B cell (primary cell): ENCODE measurements around the gene TGFBR1. TPM values are rescaled to one million over a fixed set of nuclear protein-coding genes. Genes with fewer than 3 reads are reported as not detected.

Experiments used
- ATAC-seq: fragments of 200-7000 bp; cut with Tn5 transposase; one replicate; pipeline ENCODE4 v1.10.0; 2021; ENCODE audit warnings: low read depth, mild to moderate bottlenecking, moderate number of reproducible peaks, moderate library complexity
- CTCF ChIA-PET: fragments of 350-600 bp; sonication (Branson Sonifier 250); formaldehyde crosslinking; loops from one replicate; lab custom pipeline; 2021; ENCODE audit warnings: antibody characterized with exemption, inconsistent platforms; lab: Charles Lee
- POLR2A ChIA-PET: fragments of 350-600 bp; sonication (Branson Sonifier 250); formaldehyde crosslinking; loops from one replicate; lab custom pipeline; 2021; ENCODE audit warnings: antibody characterized with exemption; lab: Charles Lee
- DNase-seq: peaks from one replicate; pipeline ENCODE4 v3.0.0; 2013
- H2AFZ ChIP-seq: 2 replicates; pipeline ENCODE4 v1.6.1; 2012; ENCODE audit warnings: mild to moderate bottlenecking, low read depth, low read length; ENCODE audit not compliant: insufficient read depth, poor library complexity, severe bottlenecking
- H3K27ac ChIP-seq, 2 donors: 1 replicate in 1 of 2; 2 replicates in 1 of 2; pipeline ENCODE4 v1.5.1; 2012 to 2013; ENCODE audit warnings: low read length in 2 of 2, mild to moderate bottlenecking in 2 of 2, moderate library complexity in 1 of 2
- H3K27me3 ChIP-seq, 4 experiments: fragments of 200-600 bp in 1 of 4; sonication (generic) in 1 of 4; replicated peaks in 1 of 4; 1 replicate in 2 of 4; 2 replicates in 2 of 4; pipeline versions ENCODE4 v1.6.1 to v1.7.0; 2013 to 2016; ENCODE audit warnings: low read length in 3 of 4, mild to moderate bottlenecking in 2 of 4, mixed read lengths in 1 of 4, moderate library complexity in 1 of 4; ENCODE audit not compliant: insufficient read depth in 4 of 4, control insufficient read depth in 3 of 4; ENCODE audit errors: control extremely low read depth in 1 of 4
- H3K36me3 ChIP-seq, 2 experiments: replicated peaks in 1 of 2; 1 replicate in 1 of 2; 2 replicates in 1 of 2; pipeline versions ENCODE4 v1.6.1 to v1.7.1; 2013; ENCODE audit warnings: low read length in 1 of 2; ENCODE audit not compliant: insufficient read depth in 2 of 2, control insufficient read depth in 1 of 2; ENCODE audit errors: control extremely low read depth in 1 of 2, extremely low read depth in 1 of 2
- H3K4me1 ChIP-seq, 2 donors: fragments of 200-600 bp in 1 of 2; sonication (generic) in 1 of 2; 1 replicate in 1 of 2; 2 replicates in 1 of 2; pipeline versions ENCODE4 v1.5.1 to v1.6.1; 2013 to 2017; ENCODE audit warnings: low read length in 2 of 2; ENCODE audit not compliant: control insufficient read depth in 2 of 2, insufficient read depth in 2 of 2
- H3K4me2 ChIP-seq: replicated peaks from 2 replicates; pipeline ENCODE3; 2012; ENCODE audit warnings: mild to moderate bottlenecking, low read depth, low read length; ENCODE audit not compliant: poor library complexity, severe bottlenecking
- H3K4me3 ChIP-seq, 5 experiments: fragments of 200-600 bp in 1 of 5; sonication (generic) in 1 of 5; 1 replicate in 3 of 5; 2 replicates in 2 of 5; pipeline versions ENCODE4 v1.5.1 to v1.7.0; 2011 to 2016; ENCODE audit warnings: low read length in 4 of 5, mild to moderate bottlenecking in 4 of 5, low read depth in 2 of 5, control low read depth in 1 of 5, moderate library complexity in 1 of 5; ENCODE audit not compliant: insufficient read depth in 1 of 5; ENCODE audit errors: control extremely low read depth in 1 of 5, extremely low read depth in 1 of 5
- H3K79me2 ChIP-seq: fragments of 200-600 bp; sonication (generic); one replicate; pipeline ENCODE4 v1.6.0; 2016; ENCODE audit warnings: low read length; ENCODE audit not compliant: control insufficient read depth, insufficient read depth
- H3K9ac ChIP-seq: fragments of 200-600 bp; sonication (generic); 2 replicates; pipeline ENCODE4 v1.6.1; 2017; ENCODE audit warnings: mild to moderate bottlenecking, low read length, moderate library complexity
- H3K9me3 ChIP-seq, 3 donors: one replicate each; pipeline versions ENCODE4 v1.6.1 to v1.7.1; 2013; ENCODE audit warnings: low read length in 2 of 3; ENCODE audit not compliant: control insufficient read depth in 2 of 3, insufficient read depth in 1 of 3; ENCODE audit errors: control extremely low read depth in 1 of 3
- H4K20me1 ChIP-seq: 2 replicates; pipeline ENCODE4 v1.6.0; 2012; ENCODE audit warnings: mild to moderate bottlenecking, low read length; ENCODE audit not compliant: insufficient read depth, control insufficient read depth, poor library complexity, severe bottlenecking
- H3K27ac Mint-ChIP-seq: one replicate; pipeline ENCODE4 v1.8.0; 2021; ENCODE audit warnings: mixed read lengths
- H3K27me3 Mint-ChIP-seq: one replicate; pipeline ENCODE4 v1.8.0; 2021; ENCODE audit warnings: mixed read lengths
- H3K4me1 Mint-ChIP-seq: one replicate; pipeline ENCODE4 v1.8.0; 2021; ENCODE audit warnings: mixed read lengths
- H3K4me3 Mint-ChIP-seq: one replicate; pipeline ENCODE4 v1.8.0; 2021; ENCODE audit warnings: mixed read lengths
- H3K9me3 Mint-ChIP-seq: one replicate; pipeline ENCODE4 v1.8.0; 2022; ENCODE audit warnings: mixed read lengths; ENCODE audit not compliant: insufficient read depth
- EZH2 ChIP-seq: IDR thresholded peaks from 2 replicates; pipeline ENCODE4 v1.6.1; 2012; ENCODE audit warnings: borderline replicate concordance, low read depth, mild to moderate bottlenecking, moderate library complexity, low read length; ENCODE audit not compliant: insufficient read depth, poor library complexity, severe bottlenecking
- WGBS: methylation state at CpG from one replicate; pipeline ENCODE4 v1.1.5; 2013; ENCODE audit warnings: missing lambda C conversion rate; ENCODE audit not compliant: insufficient coverage; 5-methylcytosine and 5-hydroxymethylcytosine counted together
- intact Hi-C: fragments of 100-400 bp; cut with micrococcal nuclease; formaldehyde crosslinking; loops from one replicate; pipeline ENCODE4 v1.10.0; 2022
- polyA plus RNA-seq: library from polyadenylated mRNA; depleted of rRNA; stranded (reverse); fragments of >200 nt; gene quantifications from 2 replicates; pipeline ENCODE4 v1.2.3, GENCODE V29; 2012
- total RNA-seq, 2 donors: library from RNA; stranded (reverse); fragments of 120-200 nt in 1 of 2; gene quantifications; 1 replicate in 1 of 2; 2 replicates in 1 of 2; pipeline versions ENCODE4 v1.2.3 to v1.2.4, GENCODE V29; 2013 to 2022
- TF ChIP-seq, protein P1 (sequence below): fragments of 200-600 bp; IDR thresholded peaks from one replicate; pipeline ENCODE4 v1.8.0; 2022; ENCODE audit warnings: antibody characterized with exemption, mild to moderate bottlenecking

The TGFBR1 gene
- total and polyA plus RNA-seq, 2 donors (not counting 1 experiment from before 2014, with no cell fraction given) = 3.0 to 60.7 TPM

DNA sequence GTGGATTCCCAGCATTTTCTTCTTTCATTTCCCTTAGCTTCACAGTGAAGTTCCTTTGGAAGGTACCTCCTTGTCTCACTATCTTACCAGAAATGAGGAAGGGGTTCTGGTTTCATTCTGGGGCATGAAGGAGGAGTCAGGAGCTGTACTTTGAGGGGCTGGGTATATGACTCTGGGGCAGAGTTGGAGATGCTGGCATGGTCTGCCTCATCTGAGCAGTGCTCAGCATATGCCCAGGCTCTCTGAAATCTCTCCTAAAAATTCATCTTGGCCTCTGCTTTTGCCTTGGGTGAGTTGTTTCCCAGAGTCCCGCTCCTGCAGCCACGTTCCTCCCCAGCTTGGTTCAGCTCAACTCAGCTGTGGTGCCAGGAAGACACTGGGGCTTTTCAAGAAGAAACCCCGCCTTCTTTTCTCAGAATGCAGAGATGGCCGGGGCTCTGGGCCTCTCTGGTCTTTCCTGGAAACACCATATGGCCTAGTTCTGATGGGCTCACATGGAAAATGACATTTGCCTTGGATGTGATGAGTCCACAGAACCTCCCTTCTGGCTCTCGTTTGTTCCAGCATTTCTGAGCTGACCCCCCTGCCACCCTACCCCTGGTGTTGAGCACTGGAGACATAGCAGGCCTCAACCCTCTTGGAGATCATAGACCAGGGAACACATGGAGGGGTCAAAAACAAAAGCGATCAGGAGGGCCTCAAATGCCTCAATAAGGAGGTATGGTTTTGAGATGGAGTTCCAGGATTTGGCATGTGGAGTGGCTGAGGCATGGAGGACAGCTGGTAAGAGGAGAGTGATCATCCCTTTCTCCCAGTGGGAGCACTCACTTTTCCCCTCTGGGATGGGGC is 12.0 kb upstream of the TGFBR1 start:
- POLR2A ChIA-PET = interaction anchor here (0.5 to 1.2 kb wide), 2 partner anchors 12 to 32 kb away, joined by 4 to 5 read pairs; partner anchors contain the start of gene TGFBR1
- H3K4me3 ChIP-seq = no peak overlapping the region
- no peaks in the 10 kb centered on the region for H3K4me1 Mint-ChIP-seq

DNA sequence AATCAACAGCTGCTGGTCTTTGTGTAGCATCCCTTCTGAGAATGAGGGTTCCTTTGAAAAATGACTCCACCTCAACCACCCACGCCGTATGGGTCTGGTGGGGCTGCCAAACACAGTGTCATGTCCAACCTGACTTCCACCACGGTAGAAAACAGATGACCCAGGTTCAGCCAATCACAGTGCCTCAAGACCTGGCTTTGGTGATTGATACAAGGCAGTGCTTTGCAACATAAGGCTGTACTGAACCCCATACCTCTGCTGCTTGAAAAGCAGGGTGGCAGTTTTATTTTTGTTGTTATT is 11.5 kb upstream of the TGFBR1 start:
- intact Hi-C loops = no loop called here
- Mint-ChIP-seq H3K4me3 (no peak overlapping the region), H3K4me1 (no peaks in the 10 kb centered on the region), H3K9me3 (no peaks in the 10 kb centered on the region), H3K27ac (no peak overlapping the region), H3K27me3 (no peaks in the 10 kb centered on the region)
- ATAC-seq = no peak
- H4K20me1 ChIP-seq = no peaks in the 10 kb centered on the region
- no peak overlapping the region for H3K4me3 ChIP-seq
- H3K36me3 ChIP-seq = no peaks in the 10 kb centered on the region
- DNase-seq = no peak
- peaks cover 0 to 5% (median 3%) of the 10 kb centered on the region in 3 donors for H3K9me3 ChIP-seq
- H2AFZ ChIP-seq = no peak overlapping the region
- 83% methylated on average over 3 of the region's 3 CpGs for WGBS
- ChIA-PET CTCF (no interaction called here), POLR2A (interaction anchor here (0.5 kb wide), 1 partner anchor 33 kb away, joined by 5 read pairs; no protein-coding TSS in a partner anchor)
- no peaks in the 10 kb centered on the region for H3K4me1 ChIP-seq
- no peaks in the 10 kb centered on the region for H3K27me3 ChIP-seq
- no peak overlapping the region for H3K4me2 ChIP-seq
- H3K79me2 ChIP-seq = no peaks in the 10 kb centered on the region
- H3K9ac ChIP-seq = no peak overlapping the region
- no peak overlapping the region for H3K27ac ChIP-seq
- no peak for TF ChIP-seq EZH2
- TF ChIP-seq, protein P1, sequence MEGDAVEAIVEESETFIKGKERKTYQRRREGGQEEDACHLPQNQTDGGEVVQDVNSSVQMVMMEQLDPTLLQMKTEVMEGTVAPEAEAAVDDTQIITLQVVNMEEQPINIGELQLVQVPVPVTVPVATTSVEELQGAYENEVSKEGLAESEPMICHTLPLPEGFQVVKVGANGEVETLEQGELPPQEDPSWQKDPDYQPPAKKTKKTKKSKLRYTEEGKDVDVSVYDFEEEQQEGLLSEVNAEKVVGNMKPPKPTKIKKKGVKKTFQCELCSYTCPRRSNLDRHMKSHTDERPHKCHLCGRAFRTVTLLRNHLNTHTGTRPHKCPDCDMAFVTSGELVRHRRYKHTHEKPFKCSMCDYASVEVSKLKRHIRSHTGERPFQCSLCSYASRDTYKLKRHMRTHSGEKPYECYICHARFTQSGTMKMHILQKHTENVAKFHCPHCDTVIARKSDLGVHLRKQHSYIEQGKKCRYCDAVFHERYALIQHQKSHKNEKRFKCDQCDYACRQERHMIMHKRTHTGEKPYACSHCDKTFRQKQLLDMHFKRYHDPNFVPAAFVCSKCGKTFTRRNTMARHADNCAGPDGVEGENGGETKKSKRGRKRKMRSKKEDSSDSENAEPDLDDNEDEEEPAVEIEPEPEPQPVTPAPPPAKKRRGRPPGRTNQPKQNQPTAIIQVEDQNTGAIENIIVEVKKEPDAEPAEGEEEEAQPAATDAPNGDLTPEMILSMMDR = no peak

More for the DNA sequence above, 12.0 kb upstream of the TGFBR1 start:
- ATAC-seq = no peak
- H4K20me1 ChIP-seq = no peaks in the 10 kb centered on the region
- no peaks in the 10 kb centered on the region for H3K27me3 ChIP-seq
- no peaks in the 10 kb centered on the region for H3K79me2 ChIP-seq
- CTCF ChIA-PET = interaction anchor here (0.6 to 0.9 kb wide), 2 partner anchors 11 to 47 kb away, joined by 3 read pairs; no protein-coding TSS in a partner anchor
- Mint-ChIP-seq H3K27me3 (no peaks in the 10 kb centered on the region), H3K4me3 (no peak overlapping the region), H3K9me3 (no peaks in the 10 kb centered on the region), H3K27ac (no peak overlapping the region)
- intact Hi-C loops = no loop called here
- H3K9me3 ChIP-seq = peaks cover 0 to 5% (median 3%) of the 10 kb centered on the region in 3 donors
- no peak for DNase-seq
- no peak for TF ChIP-seq EZH2
- TF ChIP-seq, protein P1 = no peak
- H3K36me3 ChIP-seq = no peaks in the 10 kb centered on the region
- H2AFZ ChIP-seq = no peak overlapping the region
- no peak overlapping the region for H3K9ac ChIP-seq
- no peaks in the 10 kb centered on the region for H3K4me1 ChIP-seq
- no peak overlapping the region for H3K27ac ChIP-seq
- WGBS = 85% methylated on average over 3 of the region's 6 CpGs
- H3K4me2 ChIP-seq = no peak overlapping the region
